Activated CD4-positive, alpha-beta T cell treated with anti-CD3 and anti-CD28 coated beads, Interleukin-2, amount 10 ng/mL, durations not matched to agents 24 days and 14 days (primary cell): ENCODE results near the gene TMEM236. TPM values are rescaled to one million over a fixed set of nuclear protein-coding genes. Genes with fewer than 3 reads are reported as not detected.

Experiments used
- DNase-seq: peaks from one replicate; pipeline ENCODE4 v3.0.0; 2022
- H3K27ac Mint-ChIP-seq: one replicate; pipeline ENCODE4 v1.8.0; 2022; ENCODE audit warnings: mild to moderate bottlenecking, mixed read lengths
- H3K27me3 Mint-ChIP-seq: one replicate; pipeline ENCODE4 v1.8.0; 2022; ENCODE audit warnings: mixed read lengths
- H3K36me3 Mint-ChIP-seq: one replicate; pipeline ENCODE4 v1.8.0; 2022; ENCODE audit warnings: low read depth, mild to moderate bottlenecking, mixed read lengths
- H3K4me1 Mint-ChIP-seq: one replicate; pipeline ENCODE4 v1.8.0; 2021; ENCODE audit warnings: mixed read lengths
- H3K4me3 Mint-ChIP-seq: one replicate; pipeline ENCODE4 v1.8.0; 2022; ENCODE audit warnings: mild to moderate bottlenecking, moderate library complexity, mixed read lengths
- H3K9me3 Mint-ChIP-seq: one replicate; pipeline ENCODE4 v1.8.0; 2021; ENCODE audit warnings: mixed read lengths
- intact Hi-C: fragments of 100-400 bp; cut with micrococcal nuclease; formaldehyde crosslinking; loops from one replicate; pipeline ENCODE4 v1.15.1; 2023
- total RNA-seq: library from RNA; stranded (reverse); gene quantifications from 2 replicates; pipeline ENCODE4 v1.2.3, GENCODE V29; 2022

TMEM236 gene
- total RNA-seq, 1 donor from 2014 or later, result 0.05 TPM

DNA sequence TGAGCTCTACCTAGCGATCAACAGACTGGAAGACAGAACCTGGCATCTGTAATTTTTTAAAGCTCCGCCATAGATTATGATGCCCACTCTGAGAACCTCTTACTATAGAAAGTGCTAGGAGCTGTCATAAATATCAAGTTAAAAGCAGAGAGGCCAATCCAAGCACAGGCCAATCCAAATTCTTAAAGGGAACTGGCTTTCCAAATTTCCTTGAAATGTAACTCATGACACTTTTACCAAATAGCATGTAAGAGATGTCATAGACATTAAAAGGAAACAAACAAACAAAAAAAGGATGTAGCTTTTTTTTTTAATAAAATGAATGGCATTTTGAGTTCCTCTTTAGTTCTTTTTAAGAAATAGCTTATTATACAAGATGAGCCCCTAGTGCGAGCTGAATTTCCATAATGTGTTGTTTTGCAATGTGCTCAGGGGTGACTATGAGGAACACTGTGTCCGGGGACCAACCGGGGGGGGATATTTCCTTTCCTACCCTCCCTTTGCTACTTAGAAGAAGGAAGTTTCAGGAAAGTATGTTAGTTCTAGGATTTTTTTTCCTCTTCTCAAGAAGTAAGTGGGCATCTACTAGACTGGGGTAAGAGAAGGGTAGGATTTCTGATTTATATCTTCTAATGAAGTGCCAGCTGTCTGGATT lies 33.4 kb downstream of the TMEM236 start:
- Mint-ChIP-seq H3K4me1 (no peaks in the 10 kb centered on the region), H3K4me3 (no peak overlapping the region), H3K27me3 (peaks cover 2% of the 10 kb centered on the region), H3K36me3 (no peaks in the 10 kb centered on the region), H3K27ac (no peak overlapping the region), H3K9me3 (no peaks in the 10 kb centered on the region)
- intact Hi-C loops, result no loop called here
- DNase-seq, result no peak

DNA sequence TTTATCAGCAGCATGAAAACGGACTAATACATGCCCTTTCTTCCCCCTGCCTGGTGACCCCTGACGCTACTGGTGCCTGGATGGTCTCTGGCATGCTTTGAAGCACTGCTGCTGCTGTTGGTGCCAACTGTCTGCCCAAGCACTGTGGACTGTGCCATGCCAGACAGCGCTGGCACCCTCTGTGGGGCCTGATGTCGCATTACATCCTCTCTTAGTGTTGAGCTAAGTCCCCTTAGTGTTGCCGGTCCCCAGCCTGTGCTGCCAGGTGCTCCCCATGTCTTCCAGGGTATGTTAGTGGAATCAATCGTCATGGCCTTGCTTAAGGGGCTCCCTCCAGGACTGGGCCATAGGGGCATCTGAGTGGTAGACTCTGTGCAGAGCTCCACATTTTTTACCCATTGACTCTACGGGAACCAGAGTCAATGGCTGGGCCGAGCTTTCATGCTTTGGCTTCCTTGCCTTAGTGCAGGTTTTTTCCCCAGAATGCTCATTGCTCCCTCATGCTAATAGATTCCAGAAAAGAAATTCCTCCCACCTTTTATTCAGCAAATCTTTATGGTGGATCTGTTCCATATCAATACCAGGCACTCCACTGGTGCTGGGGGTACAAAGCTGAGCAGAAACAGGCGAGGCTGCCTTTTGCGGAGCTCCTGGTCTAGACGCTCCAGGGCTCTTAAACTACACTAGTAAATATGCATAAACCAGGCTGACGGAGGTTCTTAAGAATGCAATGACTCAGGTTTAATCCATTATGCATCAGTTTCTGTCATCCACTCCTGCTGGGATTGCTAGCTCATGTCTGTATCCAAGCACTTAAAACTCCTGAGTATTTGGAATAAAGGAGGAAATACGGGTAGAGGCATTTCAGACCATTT lies 35.3 kb downstream of the TMEM236 start:
- Mint-ChIP-seq H3K4me3 (no peak overlapping the region), H3K27ac (no peak overlapping the region), H3K27me3 (peaks cover 2% of the 10 kb centered on the region), H3K36me3 (no peaks in the 10 kb centered on the region), H3K4me1 (no peaks in the 10 kb centered on the region), H3K9me3 (no peaks in the 10 kb centered on the region)
- intact Hi-C loops, result no loop called here
- no peak for DNase-seq

GRCh38 chr10:17788646-17789045 lies 36.6 kb downstream of the TMEM236 start:
- Mint-ChIP-seq H3K4me1 (no peaks in the 10 kb centered on the region), H3K4me3 (no peak overlapping the region), H3K27ac (no peak overlapping the region), H3K27me3 (peaks cover 2% of the 10 kb centered on the region), H3K9me3 (no peaks in the 10 kb centered on the region), H3K36me3 (no peaks in the 10 kb centered on the region)
- DNase-seq, result no peak
- intact Hi-C loops, result no loop called here

DNA sequence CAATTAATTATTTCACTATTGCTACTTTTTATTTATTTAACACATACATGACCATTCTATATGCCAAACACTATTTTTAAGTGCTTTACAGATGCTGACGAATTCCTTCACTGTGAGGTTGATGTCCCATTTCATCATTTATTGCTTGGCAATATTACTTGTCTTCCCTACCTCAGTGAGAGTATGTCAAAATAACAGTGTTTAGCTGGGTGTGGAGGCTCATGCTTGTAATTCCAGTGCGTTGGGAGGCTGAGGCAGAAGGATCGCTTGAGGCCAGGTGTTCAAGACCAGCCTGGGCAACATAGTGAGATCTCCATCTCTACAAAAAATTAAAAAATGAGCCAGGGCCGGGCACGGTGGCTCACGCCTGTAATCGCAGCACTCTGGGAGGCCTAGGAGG lies 37.4 kb downstream of the TMEM236 start:
- intact Hi-C loops, result no loop called here
- no peak overlapping the region for H3K27ac Mint-ChIP-seq
- H3K9me3 Mint-ChIP-seq, result no peaks in the 10 kb centered on the region
- no peaks in the 10 kb centered on the region for H3K36me3 Mint-ChIP-seq
- no peak for DNase-seq
- peaks cover 2% of the 10 kb centered on the region for H3K27me3 Mint-ChIP-seq
- H3K4me3 Mint-ChIP-seq, result no peak overlapping the region
- no peaks in the 10 kb centered on the region for H3K4me1 Mint-ChIP-seq

DNA sequence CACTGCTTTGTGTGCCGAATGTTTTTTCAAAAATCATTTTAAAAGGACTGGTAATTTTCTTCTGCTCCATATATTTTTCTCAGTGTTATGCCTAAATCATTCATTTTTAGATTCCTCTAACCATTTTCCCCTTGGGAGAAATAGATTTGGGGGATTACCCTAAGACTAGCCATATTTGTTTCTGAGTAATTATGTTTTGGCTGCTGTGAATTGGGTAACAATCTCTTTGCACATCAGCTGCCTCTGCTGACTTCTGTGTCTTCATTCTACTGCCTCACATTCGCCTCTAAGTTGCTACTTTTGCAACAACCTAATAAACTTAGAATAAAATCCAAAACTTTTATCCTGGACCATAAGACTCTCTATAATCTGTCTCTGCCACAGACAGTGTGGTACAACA lies 38.6 kb downstream of the TMEM236 start:
- no peaks in the 10 kb centered on the region for H3K36me3 Mint-ChIP-seq
- H3K4me3 Mint-ChIP-seq, result no peak overlapping the region
- H3K4me1 Mint-ChIP-seq, result no peaks in the 10 kb centered on the region
- intact Hi-C loops, result no loop called here
- H3K27me3 Mint-ChIP-seq, result peaks cover 2% of the 10 kb centered on the region
- no peaks in the 10 kb centered on the region for H3K9me3 Mint-ChIP-seq
- DNase-seq, result no peak
- no peak overlapping the region for H3K27ac Mint-ChIP-seq

DNA sequence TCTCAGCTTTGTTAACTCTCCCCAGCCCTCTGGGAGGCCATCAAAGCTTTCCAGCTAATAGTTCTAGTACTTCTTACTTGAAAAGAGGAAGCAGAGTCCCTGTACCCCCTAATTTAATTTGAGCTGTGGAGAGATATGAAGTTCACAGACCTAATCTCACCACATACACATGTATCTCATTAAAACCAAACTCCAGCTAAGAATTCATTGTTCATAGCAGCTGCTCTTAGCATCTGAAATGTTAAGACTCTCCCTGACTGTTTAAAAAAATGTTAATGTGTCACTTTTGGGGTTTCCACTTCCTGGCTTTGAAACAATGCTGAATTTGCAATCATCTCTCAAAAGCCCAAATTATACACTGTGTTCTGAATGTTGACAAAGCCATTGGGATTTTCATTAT lies 41.0 kb downstream of the TMEM236 start:
- no peak overlapping the region for H3K27ac Mint-ChIP-seq
- no peaks in the 10 kb centered on the region for H3K9me3 Mint-ChIP-seq
- H3K4me3 Mint-ChIP-seq, result no peak overlapping the region
- intact Hi-C loops, result no loop called here
- H3K36me3 Mint-ChIP-seq, result no peaks in the 10 kb centered on the region
- H3K4me1 Mint-ChIP-seq, result no peaks in the 10 kb centered on the region
- DNase-seq, result no peak
- no peaks in the 10 kb centered on the region for H3K27me3 Mint-ChIP-seq

- Mint-ChIP-seq H3K36me3 (no peaks in the 10 kb centered on the region), H3K27ac (no peak overlapping the region), H3K4me1 (no peaks in the 10 kb centered on the region), H3K27me3 (no peaks in the 10 kb centered on the region), H3K9me3 (no peaks in the 10 kb centered on the region), H3K4me3 (no peak overlapping the region)
- intact Hi-C loops, result no loop called here
- DNase-seq, result no peak
Measured at GRCh38 chr10:17793823-17794644, 42.0 kb downstream of the TMEM236 start.

- Mint-ChIP-seq H3K9me3 (no peaks in the 10 kb centered on the region), H3K27ac (no peak overlapping the region), H3K36me3 (no peaks in the 10 kb centered on the region), H3K27me3 (no peaks in the 10 kb centered on the region), H3K4me1 (no peaks in the 10 kb centered on the region), H3K4me3 (no peak overlapping the region)
- intact Hi-C loops, result no loop called here
- no peak for DNase-seq
Measured at GRCh38 chr10:17795083-17795482, 43.1 kb downstream of the TMEM236 start.

GRCh38 chr10:17795813-17796594 lies 44.0 kb downstream of the TMEM236 start:
- intact Hi-C loops, result no loop called here
- no peak overlapping the region for H3K27ac Mint-ChIP-seq
- H3K4me3 Mint-ChIP-seq, result no peak overlapping the region
- H3K9me3 Mint-ChIP-seq, result no peaks in the 10 kb centered on the region
- no peaks in the 10 kb centered on the region for H3K4me1 Mint-ChIP-seq
- DNase-seq, result no peak
- no peaks in the 10 kb centered on the region for H3K36me3 Mint-ChIP-seq
- H3K27me3 Mint-ChIP-seq, result no peaks in the 10 kb centered on the region

DNA sequence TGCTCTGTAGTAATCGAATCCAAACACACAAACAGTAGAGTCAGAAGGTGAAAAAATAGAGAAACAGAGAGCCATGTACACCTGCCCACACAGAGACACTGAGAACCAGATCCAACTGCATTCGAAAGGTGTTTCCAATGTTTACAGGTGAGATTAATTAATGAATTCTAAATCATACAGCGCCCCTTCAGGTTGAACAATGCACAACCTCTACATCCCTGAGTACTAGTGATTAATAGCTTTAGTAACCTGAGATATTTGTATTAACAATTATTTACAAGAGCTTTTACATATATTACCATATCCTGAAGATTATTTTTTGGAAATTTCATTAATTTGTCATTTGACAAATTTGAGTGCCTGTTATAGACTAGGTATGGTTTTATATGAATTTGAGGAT lies 49.5 kb downstream of the TMEM236 start:
- Mint-ChIP-seq H3K9me3 (no peaks in the 10 kb centered on the region), H3K27me3 (no peaks in the 10 kb centered on the region), H3K36me3 (no peaks in the 10 kb centered on the region), H3K4me1 (no peaks in the 10 kb centered on the region), H3K4me3 (no peak overlapping the region), H3K27ac (no peak overlapping the region)
- DNase-seq, result no peak
- intact Hi-C loops, result no loop called here

DNA sequence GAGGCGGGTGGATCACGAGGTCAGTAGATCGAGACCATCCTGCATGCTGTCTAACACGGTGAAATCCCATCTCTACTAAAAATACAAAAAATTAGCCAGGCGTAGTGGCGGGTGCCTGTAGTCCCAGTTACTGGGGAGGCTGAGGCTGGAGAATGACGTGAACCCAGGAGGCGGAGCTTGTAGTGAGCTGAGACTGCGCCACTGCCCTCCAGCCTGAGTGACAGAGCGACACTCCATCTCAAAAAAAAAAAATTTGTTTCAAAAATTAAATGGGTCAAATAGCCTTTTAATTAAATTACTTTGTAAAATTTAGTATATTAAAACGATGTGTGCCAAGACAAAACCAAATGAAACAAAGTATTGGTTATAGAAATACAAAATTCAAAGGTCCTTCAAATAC lies 50.3 kb downstream of the TMEM236 start:
- H3K4me3 Mint-ChIP-seq, result no peak overlapping the region
- DNase-seq, result no peak
- intact Hi-C loops, result no loop called here
- no peak overlapping the region for H3K27ac Mint-ChIP-seq
- H3K36me3 Mint-ChIP-seq, result no peaks in the 10 kb centered on the region
- H3K9me3 Mint-ChIP-seq, result no peaks in the 10 kb centered on the region
- H3K4me1 Mint-ChIP-seq, result no peaks in the 10 kb centered on the region
- H3K27me3 Mint-ChIP-seq, result no peaks in the 10 kb centered on the region

DNA sequence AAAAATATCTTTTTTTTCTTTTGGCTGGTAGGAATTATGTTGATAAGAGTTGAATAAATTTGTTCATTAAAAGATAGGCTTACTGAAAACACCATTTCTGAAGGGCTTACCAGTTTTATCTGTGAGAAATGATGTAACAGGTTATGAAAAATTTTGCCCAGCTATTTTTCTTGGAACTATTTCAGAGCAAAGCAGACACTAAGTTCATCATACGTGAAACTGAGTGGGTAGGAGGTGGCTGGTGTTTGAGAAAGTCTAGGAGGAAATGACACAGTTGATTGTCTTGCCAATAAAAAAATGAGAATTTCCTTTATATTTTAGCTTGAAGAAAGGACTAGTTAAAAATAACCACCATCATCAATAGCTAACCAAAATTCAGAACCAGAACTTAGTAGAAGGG lies 51.0 kb downstream of the TMEM236 start:
- Mint-ChIP-seq H3K9me3 (no peaks in the 10 kb centered on the region), H3K36me3 (no peaks in the 10 kb centered on the region), H3K27ac (no peak overlapping the region), H3K4me1 (no peaks in the 10 kb centered on the region), H3K27me3 (no peaks in the 10 kb centered on the region), H3K4me3 (no peak overlapping the region)
- intact Hi-C loops, result no loop called here
- no peak for DNase-seq

- no peaks in the 10 kb centered on the region for H3K36me3 Mint-ChIP-seq
- intact Hi-C loops, result no loop called here
- no peaks in the 10 kb centered on the region for H3K9me3 Mint-ChIP-seq
- DNase-seq, result no peak
- H3K4me3 Mint-ChIP-seq, result no peak overlapping the region
- peaks cover 12% of the 10 kb centered on the region for H3K27me3 Mint-ChIP-seq
- peaks cover 4% of the 10 kb centered on the region for H3K4me1 Mint-ChIP-seq
- H3K27ac Mint-ChIP-seq, result no peak overlapping the region
Measured at GRCh38 chr10:17805330-17805729, 53.3 kb downstream of the TMEM236 start.
